Nephron progenitor cell (in vitro differentiated cells): ENCODE data around the gene ZNF500.
A peak's percentile ranks its signal among the peaks of the same experiment; 100 is the strongest.

Experiments
- DNase-seq: peaks from one replicate; pipeline ENCODE4 v3.0.0; 2021
- H3K27ac Mint-ChIP-seq: 2 replicates; pipeline ENCODE4 v1.8.0; 2021; ENCODE audit warnings: mild to moderate bottlenecking, moderate library complexity, mixed read lengths
- H3K27me3 Mint-ChIP-seq: 2 replicates; pipeline ENCODE4 v1.8.0; 2021; ENCODE audit warnings: mild to moderate bottlenecking, low read depth, mixed read lengths; ENCODE audit not compliant: poor library complexity
- H3K36me3 Mint-ChIP-seq: 2 replicates; pipeline ENCODE4 v1.8.0; 2021; ENCODE audit warnings: low read depth, mixed read lengths
- H3K4me1 Mint-ChIP-seq: 2 replicates; pipeline ENCODE4 v1.8.0; 2021; ENCODE audit warnings: mixed read lengths
- H3K4me3 Mint-ChIP-seq: 2 replicates; pipeline ENCODE4 v1.8.0; 2021; ENCODE audit warnings: mild to moderate bottlenecking, moderate library complexity, mixed read lengths
- H3K9me3 Mint-ChIP-seq: 2 replicates; pipeline ENCODE4 v1.8.0; 2021; ENCODE audit warnings: mild to moderate bottlenecking, moderate library complexity, mixed read lengths
- CTCF ChIP-seq: fragments of 200-600 bp; sonication (generic); IDR thresholded peaks from 2 replicates; pipeline ENCODE4 v1.5.0; 2021; ENCODE audit warnings: antibody characterized with exemption

The ZNF500 gene

GRCh38 chr16:4802659-4803287 lies 35.8 kb upstream of the ZNF500 start:
- Mint-ChIP-seq H3K4me1 (peaks cover 29% of the 10 kb centered on the region), H3K4me3 (peak overlapping the region; percentile 84), H3K36me3 (peaks cover 30% of the 10 kb centered on the region), H3K27ac (no peak overlapping the region), H3K9me3 (no peaks in the 10 kb centered on the region), H3K27me3 (peaks cover 6% of the 10 kb centered on the region)
- TF ChIP-seq CTCF: no peak
- DNase-seq: peak; percentile 93

GRCh38 chr16:4801962-4802658 lies 35.1 kb upstream of the ZNF500 start, which contains the start of gene ROGDI:
ROGDI (minus strand) TSS chr16:4802633; CDS start chr16:4802571, 62 bp downstream.
- DNase-seq: peak; percentile 79
- peaks cover 24% of the 10 kb centered on the region for H3K36me3 Mint-ChIP-seq

GRCh38 chr16:4801051-4801961 lies 34.3 kb upstream of the ZNF500 start:
- DNase-seq: peak; percentile 32
- peaks cover 29% of the 10 kb centered on the region for H3K4me1 Mint-ChIP-seq

More at GRCh38 chr16:4801962-4802658, 35.1 kb upstream of the ZNF500 start, which contains the start of gene ROGDI:
- TF ChIP-seq CTCF: no peak
- Mint-ChIP-seq H3K27me3 (peaks cover 8% of the 10 kb centered on the region), H3K27ac (peak within 1 kb of the TSS; percentile 54), H3K4me3 (peak within 1 kb of the TSS; percentile 84), H3K9me3 (no peaks in the 10 kb centered on the region), H3K4me1 (peaks cover 29% of the 10 kb centered on the region)

DNA sequence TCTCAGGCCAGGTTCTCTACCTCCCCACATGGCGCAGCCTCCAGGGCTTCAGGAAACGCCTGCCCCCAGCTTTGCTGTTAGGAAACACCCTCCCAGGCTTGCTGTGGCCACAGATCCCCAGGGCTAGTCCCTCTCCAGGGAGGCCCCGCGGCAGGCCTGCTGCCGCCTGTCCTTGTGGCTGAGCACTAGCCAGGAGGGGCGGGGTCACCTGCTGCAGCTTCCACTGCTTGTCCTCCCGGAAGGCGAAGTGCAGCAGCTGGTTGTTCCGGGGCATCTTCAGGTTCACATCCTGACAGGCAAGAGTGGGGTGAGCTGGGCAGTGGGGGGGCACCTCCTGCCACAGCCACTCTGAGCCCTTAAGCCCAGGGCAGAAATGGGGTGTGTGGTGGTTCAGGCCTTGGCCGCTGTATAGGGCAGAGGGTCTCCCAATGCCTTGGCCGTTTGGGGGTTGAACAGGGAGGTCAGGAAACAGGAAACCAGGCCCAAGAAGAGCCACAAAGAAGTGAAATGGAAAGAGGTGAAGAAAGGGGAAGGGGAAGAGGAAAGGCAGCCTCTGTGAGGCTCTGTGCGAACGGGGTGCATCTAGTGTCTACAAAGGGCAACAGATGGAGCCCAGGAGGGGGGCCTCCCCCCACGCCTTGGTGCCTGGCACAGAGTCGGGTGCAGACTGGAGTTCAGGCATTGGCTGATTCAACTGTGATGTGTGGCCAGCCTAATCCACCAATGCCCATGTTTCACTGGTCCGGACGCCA lies 33.5 kb upstream of the ZNF500 start:
- peaks cover 29% of the 10 kb centered on the region for H3K4me1 Mint-ChIP-seq
- peaks cover 14% of the 10 kb centered on the region for H3K36me3 Mint-ChIP-seq
- peak; percentile 26 for DNase-seq
- H3K9me3 Mint-ChIP-seq: no peaks in the 10 kb centered on the region
- H3K27ac Mint-ChIP-seq: peak overlapping the region; percentile 51
- H3K27me3 Mint-ChIP-seq: peaks cover 5% of the 10 kb centered on the region
- H3K4me3 Mint-ChIP-seq: peak overlapping the region; percentile 60
- no peak for TF ChIP-seq CTCF

More at GRCh38 chr16:4801051-4801961, 34.3 kb upstream of the ZNF500 start:
- no peaks in the 10 kb centered on the region for H3K9me3 Mint-ChIP-seq
- H3K27me3 Mint-ChIP-seq: peaks cover 8% of the 10 kb centered on the region
- H3K27ac Mint-ChIP-seq: peak overlapping the region; percentile 54
- no peak for TF ChIP-seq CTCF
- peak overlapping the region; percentile 84 for H3K4me3 Mint-ChIP-seq
- H3K36me3 Mint-ChIP-seq: peaks cover 19% of the 10 kb centered on the region

GRCh38 chr16:4799171-4799855 lies 32.4 kb upstream of the ZNF500 start:
- no peak for DNase-seq
- Mint-ChIP-seq H3K4me3 (no peak overlapping the region), H3K27me3 (peaks cover 7% of the 10 kb centered on the region), H3K36me3 (peaks cover 4% of the 10 kb centered on the region), H3K9me3 (no peaks in the 10 kb centered on the region), H3K27ac (no peak overlapping the region), H3K4me1 (peaks cover 29% of the 10 kb centered on the region)
- TF ChIP-seq CTCF: no peak
